ACC112 (cell line): Measurements from ENCODE around the gene RNF44.

ENCODE experiments used
- H2AFZ ChIP-seq: fragments of 200-600 bp; sonication (generic); one replicate; pipeline ENCODE4 v1.6.0; 2017; ENCODE audit warnings: antibody characterized with exemption, low read length; ENCODE audit not compliant: unreplicated experiment
- H3K27ac ChIP-seq: fragments of 200-600 bp; sonication (generic); 2 replicates; pipeline ENCODE4 v1.5.1; 2014; ENCODE audit warnings: low read depth, mild to moderate bottlenecking, antibody characterized with exemption, low read length, moderate library complexity
- H3K27me3 ChIP-seq: fragments of 200-600 bp; sonication (generic); 2 replicates; pipeline ENCODE4 v1.6.1; 2014; ENCODE audit warnings: mild to moderate bottlenecking, antibody characterized with exemption, low read length, moderate library complexity, mixed read lengths; ENCODE audit not compliant: insufficient read depth
- H3K36me3 ChIP-seq: fragments of 200-600 bp; sonication (generic); 2 replicates; pipeline ENCODE4 v1.6.1; 2016; ENCODE audit warnings: mild to moderate bottlenecking, antibody characterized with exemption, low read length, moderate library complexity, mixed read lengths; ENCODE audit not compliant: insufficient read depth
- H3K4me1 ChIP-seq: fragments of 200-600 bp; sonication (generic); one replicate; pipeline ENCODE4 v1.6.1; 2016; ENCODE audit warnings: low read length, mixed read lengths; ENCODE audit not compliant: insufficient read depth, unreplicated experiment, control insufficient read depth
- H3K4me3 ChIP-seq: fragments of 200-600 bp; sonication (generic); 2 replicates; pipeline ENCODE4 v1.5.1; 2014; ENCODE audit warnings: mild to moderate bottlenecking, low read depth, low read length
- H3K79me2 ChIP-seq: fragments of 200-600 bp; sonication (generic); one replicate; pipeline ENCODE4 v1.6.0; 2016; ENCODE audit warnings: low read length; ENCODE audit not compliant: control insufficient read depth, unreplicated experiment, insufficient read depth

Gene RNF44

DNA sequence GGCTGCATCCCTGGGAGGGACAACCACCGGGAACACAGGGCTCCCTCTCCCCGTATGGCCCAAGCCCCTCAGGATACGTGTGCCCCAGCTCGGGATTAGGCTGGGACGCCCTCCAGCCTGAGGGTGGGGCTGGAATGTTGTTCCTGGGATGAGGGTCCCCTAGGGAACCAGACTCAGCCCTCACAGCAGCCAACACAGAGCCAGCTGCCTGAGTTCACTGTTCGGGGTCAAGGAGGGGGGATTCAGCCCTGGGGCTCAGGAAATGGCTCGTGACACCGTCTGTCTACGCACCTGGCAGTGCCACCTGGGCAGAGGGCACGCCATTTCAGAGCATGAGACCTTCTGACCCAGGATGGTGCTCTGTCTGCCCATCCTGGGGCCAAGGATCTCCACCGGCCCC is 8.9 kb downstream of the RNF44 start:
- H3K4me1 ChIP-seq = peaks cover 6% of the 10 kb centered on the region
- H3K27ac ChIP-seq = no peak overlapping the region
- no peak overlapping the region for H2AFZ ChIP-seq
- no peaks in the 10 kb centered on the region for H3K36me3 ChIP-seq
- no peaks in the 10 kb centered on the region for H3K27me3 ChIP-seq
- H3K4me3 ChIP-seq = no peak overlapping the region
- H3K79me2 ChIP-seq = peaks cover 2% of the 10 kb centered on the region

DNA sequence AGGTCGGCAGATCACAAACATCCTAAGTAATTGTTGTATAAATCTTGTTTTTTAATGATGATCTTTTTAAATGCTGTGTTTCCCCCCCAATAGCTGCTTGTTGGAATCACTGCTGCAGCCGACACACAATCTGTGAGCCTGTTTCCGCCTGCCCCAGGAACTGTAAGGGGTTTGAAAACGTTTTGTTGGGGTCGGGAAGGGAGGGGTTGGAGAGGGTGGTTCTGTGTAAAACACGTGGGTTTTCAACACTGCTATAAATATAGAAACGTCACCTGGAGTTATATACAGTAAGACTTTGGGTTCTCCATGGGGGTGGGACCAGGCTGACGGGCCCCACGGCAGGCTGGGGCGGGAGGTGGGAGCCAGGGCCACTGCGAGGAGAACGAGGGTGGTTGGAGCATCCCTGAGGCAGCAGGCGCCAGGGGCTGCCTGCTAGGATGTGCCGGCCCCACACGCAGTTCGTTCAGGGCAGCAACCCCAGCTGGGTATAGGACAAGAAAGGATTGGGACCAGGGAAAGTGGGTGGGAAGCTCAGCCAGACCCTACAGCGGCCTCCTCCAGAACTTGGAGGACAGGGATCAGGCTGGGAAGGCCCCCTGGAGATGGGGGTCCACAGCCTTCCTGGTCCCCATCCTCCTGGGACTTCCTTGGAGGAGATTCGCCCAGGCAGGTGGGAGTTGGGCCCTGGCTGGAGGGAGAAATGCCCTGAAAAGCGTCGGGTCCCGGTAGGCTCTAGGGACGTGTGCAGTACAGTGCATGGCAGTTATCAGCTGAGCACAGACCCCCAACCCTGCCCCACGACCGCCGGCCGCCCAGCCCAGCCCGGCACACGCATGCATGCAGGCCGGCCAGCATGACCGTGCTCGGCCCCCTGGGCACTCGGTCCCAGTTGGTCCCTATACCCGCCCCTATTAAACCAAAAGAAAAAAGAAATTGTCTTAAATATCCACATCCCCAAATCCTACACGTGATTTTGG is 9.7 kb downstream of the RNF44 start:
- Histone ChIP-seq H2AFZ (no peak overlapping the region), H3K4me1 (peaks cover 6% of the 10 kb centered on the region), H3K27ac (no peak overlapping the region), H3K79me2 (peaks cover 2% of the 10 kb centered on the region), H3K36me3 (no peaks in the 10 kb centered on the region), H3K4me3 (no peak overlapping the region), H3K27me3 (no peaks in the 10 kb centered on the region)

DNA sequence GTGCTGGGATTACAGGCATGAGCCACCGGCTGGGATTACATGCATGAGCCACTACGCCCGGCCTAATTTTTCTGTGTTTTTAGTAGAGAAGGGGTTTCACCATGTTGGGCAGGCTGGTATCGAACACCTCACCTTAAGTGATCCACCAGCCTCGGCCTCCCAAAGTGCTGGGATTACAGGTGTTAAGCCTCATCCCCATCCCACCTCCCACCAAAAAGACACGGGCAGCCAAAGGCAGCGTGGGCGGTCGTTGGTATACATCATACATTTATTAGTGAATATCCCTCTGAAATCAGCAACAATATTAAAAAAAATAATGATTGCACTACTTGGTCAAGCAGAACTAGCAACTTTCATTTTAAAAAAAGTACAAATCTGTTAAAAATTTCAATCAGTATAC is 10.7 kb downstream of the RNF44 start:
- Histone ChIP-seq H3K4me3 (no peak overlapping the region), H3K27me3 (no peaks in the 10 kb centered on the region), H3K79me2 (no peaks in the 10 kb centered on the region), H2AFZ (no peak overlapping the region), H3K4me1 (peaks cover 5% of the 10 kb centered on the region), H3K27ac (no peak overlapping the region), H3K36me3 (no peaks in the 10 kb centered on the region)

DNA sequence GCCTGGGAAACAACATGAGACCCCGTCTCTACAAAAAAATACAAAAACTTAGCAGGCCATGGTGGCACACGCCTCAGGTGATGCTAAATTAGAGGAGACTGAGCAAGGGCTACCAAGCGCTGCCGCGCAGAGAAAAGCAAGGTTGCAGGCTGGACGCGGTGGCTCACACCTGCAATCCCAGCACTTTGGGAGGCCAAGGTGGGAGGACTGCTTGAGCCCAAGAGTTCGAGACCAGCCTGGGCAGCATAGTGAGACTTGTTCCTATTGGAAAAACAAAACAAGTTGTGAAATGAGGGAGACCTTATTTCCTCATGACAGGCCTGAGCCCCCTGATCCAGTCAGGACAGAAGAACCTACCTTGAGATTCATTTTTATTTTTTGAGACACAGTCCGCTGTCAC is 11.5 kb downstream of the RNF44 start:
- H3K79me2 ChIP-seq = no peaks in the 10 kb centered on the region
- no peaks in the 10 kb centered on the region for H3K4me1 ChIP-seq
- no peak overlapping the region for H2AFZ ChIP-seq
- H3K36me3 ChIP-seq = no peaks in the 10 kb centered on the region
- no peaks in the 10 kb centered on the region for H3K27me3 ChIP-seq
- H3K27ac ChIP-seq = no peak overlapping the region
- H3K4me3 ChIP-seq = no peak overlapping the region

DNA sequence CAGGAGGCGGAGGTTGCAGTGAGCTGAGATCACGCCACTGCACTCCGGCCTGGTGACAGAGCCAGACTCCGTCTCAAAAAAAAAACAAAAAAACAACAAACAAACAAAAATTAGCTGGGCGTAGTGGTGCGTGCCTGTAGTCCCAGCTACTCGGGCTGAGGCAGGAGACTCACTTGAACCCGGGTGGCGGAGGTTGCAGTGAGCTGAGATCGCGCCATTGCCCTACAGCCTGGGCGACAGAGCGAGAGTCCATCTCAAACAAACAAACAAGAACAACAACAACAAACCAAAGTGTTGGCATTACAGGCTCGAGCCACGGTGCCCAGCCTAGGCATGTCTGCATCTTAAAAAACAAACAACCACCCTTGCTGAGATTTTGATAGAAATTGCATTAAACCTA is 12.2 kb downstream of the RNF44 start:
- no peaks in the 10 kb centered on the region for H3K4me1 ChIP-seq
- H3K36me3 ChIP-seq = no peaks in the 10 kb centered on the region
- no peak overlapping the region for H3K4me3 ChIP-seq
- no peak overlapping the region for H3K27ac ChIP-seq
- H3K27me3 ChIP-seq = no peaks in the 10 kb centered on the region
- H3K79me2 ChIP-seq = no peaks in the 10 kb centered on the region
- no peak overlapping the region for H2AFZ ChIP-seq

DNA sequence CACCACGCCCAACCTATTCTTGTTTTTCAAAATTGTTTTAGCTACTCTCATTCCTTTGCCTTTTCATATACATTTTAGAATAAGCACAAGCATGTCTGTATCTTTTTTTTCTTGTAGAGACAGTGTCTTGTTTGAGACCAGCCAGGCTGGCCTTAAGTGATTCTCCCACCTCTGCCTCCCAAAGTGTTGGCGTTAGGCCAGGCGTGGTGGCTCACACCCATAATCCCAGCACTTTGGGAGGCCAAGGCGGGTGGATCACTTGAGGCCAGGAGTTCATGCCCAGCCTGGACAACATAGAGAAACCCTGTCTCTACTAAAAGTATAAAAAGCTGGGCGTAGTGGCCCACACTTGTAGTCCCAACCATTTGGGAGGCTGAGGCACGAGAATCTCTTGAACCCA is 13.1 kb downstream of the RNF44 start:
- Histone ChIP-seq H3K79me2 (no peaks in the 10 kb centered on the region), H2AFZ (no peak overlapping the region), H3K4me1 (no peaks in the 10 kb centered on the region), H3K27me3 (no peaks in the 10 kb centered on the region), H3K36me3 (no peaks in the 10 kb centered on the region), H3K4me3 (no peak overlapping the region), H3K27ac (no peak overlapping the region)

DNA sequence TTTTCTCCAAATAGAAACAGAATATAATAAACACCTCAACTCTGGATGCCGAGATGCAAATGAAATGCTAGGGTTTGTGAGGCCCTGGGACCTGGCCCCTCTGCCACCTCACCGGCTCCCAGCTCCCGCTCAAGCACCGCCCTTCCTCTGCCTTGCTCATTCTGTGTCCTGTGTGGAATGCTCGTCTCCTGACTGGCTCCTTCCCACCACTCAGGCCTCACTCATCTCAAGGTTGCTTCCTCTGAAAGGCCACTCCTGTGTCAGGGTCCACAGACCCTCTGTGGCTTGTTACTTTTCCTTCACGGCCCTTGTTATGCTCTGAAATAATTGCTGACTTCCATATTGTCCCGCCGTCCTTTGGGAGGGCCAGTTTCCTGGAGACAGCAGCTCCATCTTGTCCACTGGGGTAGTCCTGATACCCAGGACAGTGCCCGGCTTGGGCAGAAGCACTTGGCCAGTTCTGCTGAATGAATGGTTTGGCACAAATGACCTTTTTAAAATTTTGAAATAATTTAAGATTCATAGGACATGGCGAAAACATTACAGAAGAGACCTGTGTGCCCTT is 15.4 kb downstream of the RNF44 start:
- H3K27me3 ChIP-seq = no peaks in the 10 kb centered on the region
- H3K4me1 ChIP-seq = no peaks in the 10 kb centered on the region
- H3K36me3 ChIP-seq = no peaks in the 10 kb centered on the region
- no peak overlapping the region for H3K4me3 ChIP-seq
- no peak overlapping the region for H3K27ac ChIP-seq
- no peaks in the 10 kb centered on the region for H3K79me2 ChIP-seq
- no peak overlapping the region for H2AFZ ChIP-seq

DNA sequence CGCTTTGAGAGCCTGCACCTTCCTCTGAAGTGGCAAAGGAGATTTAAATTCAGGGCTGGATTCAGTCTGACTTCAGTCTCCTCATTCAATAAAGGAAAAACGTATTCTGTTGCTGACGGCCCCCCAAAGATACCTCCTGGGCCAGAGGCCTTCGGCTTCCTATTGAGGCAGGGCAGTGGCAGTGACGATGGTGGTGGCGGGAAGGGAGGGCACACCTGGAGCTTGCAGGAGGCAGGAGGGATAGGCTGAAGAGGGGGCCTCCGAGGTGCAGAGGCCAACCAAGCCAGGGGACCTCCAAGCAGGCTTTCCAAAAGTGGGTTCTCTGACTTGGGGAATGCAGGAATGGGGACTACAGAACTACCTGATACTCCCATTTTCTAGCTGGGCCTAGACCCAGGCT is 15.9 kb downstream of the RNF44 start:
- H3K79me2 ChIP-seq = no peaks in the 10 kb centered on the region
- no peak overlapping the region for H2AFZ ChIP-seq
- H3K36me3 ChIP-seq = no peaks in the 10 kb centered on the region
- no peaks in the 10 kb centered on the region for H3K4me1 ChIP-seq
- H3K27me3 ChIP-seq = no peaks in the 10 kb centered on the region
- no peak overlapping the region for H3K27ac ChIP-seq
- H3K4me3 ChIP-seq = no peak overlapping the region

DNA sequence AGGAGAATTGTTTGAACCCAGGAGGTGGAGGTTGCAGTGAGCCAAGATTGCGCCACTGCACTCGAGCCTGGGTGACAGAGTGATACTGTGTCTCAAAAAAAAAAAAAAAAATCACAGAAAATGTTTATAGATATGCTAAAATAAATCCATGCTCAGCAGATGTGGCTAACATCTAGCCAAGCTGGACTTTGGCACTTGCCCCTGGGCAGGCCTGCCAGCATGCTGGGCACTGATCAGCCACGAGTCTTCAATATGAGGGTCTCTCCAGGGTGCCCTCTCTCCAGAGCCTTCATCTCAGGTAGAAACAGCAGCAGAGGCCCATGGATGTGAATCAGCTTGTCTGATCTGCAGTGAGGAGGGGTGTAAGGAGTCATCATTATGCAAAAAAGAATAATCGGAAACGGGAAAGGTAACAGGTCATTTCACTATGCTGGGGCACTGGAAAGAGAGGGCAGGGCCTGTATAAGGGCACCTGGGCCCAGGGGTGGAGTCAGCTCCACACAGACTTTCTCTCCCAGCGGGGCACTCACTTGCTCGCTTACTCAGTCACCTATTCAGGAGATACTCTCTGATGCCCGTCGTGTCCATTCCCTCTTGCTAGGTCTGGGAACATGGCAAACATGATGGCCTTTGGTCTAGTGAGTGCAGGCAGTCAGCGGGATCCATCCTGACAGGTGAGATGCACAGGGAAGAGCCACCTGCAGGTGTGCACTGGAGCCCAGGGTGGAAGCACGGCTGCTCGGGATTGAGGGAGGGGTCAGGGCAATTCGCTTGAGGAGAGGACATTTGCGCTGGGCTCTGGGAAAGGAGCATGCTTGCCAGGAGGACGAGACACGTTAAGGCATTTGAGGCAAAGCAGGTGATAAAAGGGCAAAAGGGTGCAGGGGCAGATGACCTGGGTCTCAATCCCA is 17.1 kb downstream of the RNF44 start:
- Histone ChIP-seq H2AFZ (no peak overlapping the region), H3K27ac (no peak overlapping the region), H3K4me3 (no peak overlapping the region), H3K79me2 (no peaks in the 10 kb centered on the region), H3K36me3 (no peaks in the 10 kb centered on the region), H3K27me3 (no peaks in the 10 kb centered on the region), H3K4me1 (no peaks in the 10 kb centered on the region)

DNA sequence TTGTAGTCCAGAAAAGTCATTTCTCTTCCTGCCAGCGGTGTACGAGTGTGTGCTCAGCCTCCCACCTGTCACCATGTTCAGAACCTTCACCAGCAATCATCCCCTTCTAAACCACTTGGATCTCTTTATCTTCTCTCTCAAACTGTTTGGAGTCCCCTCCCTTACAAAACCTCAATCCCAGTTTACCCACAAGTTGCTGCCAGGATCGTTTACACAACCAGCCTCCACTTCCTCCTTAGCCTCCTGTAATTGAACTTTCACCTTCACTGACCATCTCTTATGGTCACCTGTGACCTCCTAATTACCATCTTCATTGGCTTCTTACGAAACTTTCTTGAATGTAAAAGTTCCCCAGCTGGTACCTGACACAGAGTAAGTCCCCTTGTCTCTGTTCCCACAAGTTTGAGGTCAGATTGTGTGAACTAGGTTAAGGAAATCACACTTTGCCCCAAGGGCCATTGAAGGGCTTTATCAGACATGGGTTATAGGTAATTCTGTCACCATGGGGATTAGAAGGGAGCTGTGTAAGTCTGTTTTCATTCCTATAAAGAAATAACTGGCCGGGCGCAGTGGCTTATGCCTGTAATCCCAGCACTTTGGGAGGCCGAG is 20.0 kb downstream of the RNF44 start:
- Histone ChIP-seq H3K27ac (no peak overlapping the region), H3K27me3 (no peaks in the 10 kb centered on the region), H3K79me2 (no peaks in the 10 kb centered on the region), H2AFZ (no peak overlapping the region), H3K4me3 (no peak overlapping the region), H3K36me3 (no peaks in the 10 kb centered on the region), H3K4me1 (no peaks in the 10 kb centered on the region)
